ENCODE measurements around the gene LIN7C.

LIN7C gene

GRCh38 chr11:27447288-27448183, 59.0 kb downstream of the LIN7C start:
- DNase-seq (ENCODE audit: low spot score): no peak

GRCh38 chr11:27445625-27446024, 60.9 kb downstream of the LIN7C start:
- DNase-seq (ENCODE audit: low spot score): no peak

- DNase-seq (ENCODE audit: low spot score): no peak
These were observed 61.8 kb downstream of the LIN7C start for GRCh38 chr11:27444801-27445215.

All from SW480 (cell line).